HL-60 (cell line): ENCODE measurements around the gene S1PR3.

Experiments
- DNase-seq, 2 experiments: peaks; one replicate each; pipeline ENCODE4 v3.0.0-alpha.2; 2010 to 2020; ENCODE audit warnings: low read depth in 1 of 2, low spot score in 1 of 2
- H3K27ac ChIP-seq: fragments of 250-450 bp; sonication (Bioruptor Pico); replicated peaks from 2 replicates; pipeline ENCODE4 v1.5.1; 2020; ENCODE audit warnings: mild to moderate bottlenecking, moderate library complexity
- H3K27me3 ChIP-seq: fragments of 250-450 bp; sonication (Bioruptor Pico); 2 replicates; pipeline ENCODE4 v1.5.1; 2021; ENCODE audit warnings: mild to moderate bottlenecking, moderate library complexity; ENCODE audit not compliant: insufficient read depth, poor library complexity, severe bottlenecking
- H3K4me3 ChIP-seq: replicated peaks from 2 replicates; pipeline ENCODE4 v1.5.1; 2011; ENCODE audit warnings: mild to moderate bottlenecking, control low read depth, low read length; ENCODE audit not compliant: insufficient read depth
- CTCF ChIP-seq: IDR thresholded peaks from one replicate; pipeline ENCODE4 v1.5.1; 2011; ENCODE audit warnings: low read length, control low read depth, inconsistent platforms; ENCODE audit not compliant: insufficient read depth
- GABPA ChIP-seq: IDR thresholded peaks from 2 replicates; pipeline ENCODE4 v1.6.1; 2012; ENCODE audit warnings: low read depth
- POLR2AphosphoS5 ChIP-seq: IDR thresholded peaks from 2 replicates; pipeline ENCODE4 v1.6.1; 2012; ENCODE audit warnings: low read depth
- SPI1 ChIP-seq: IDR thresholded peaks from 2 replicates; pipeline ENCODE4 v1.6.1; 2012; ENCODE audit warnings: low read depth, mild to moderate bottlenecking, borderline replicate concordance
- TF ChIP-seq, protein P1 (sequence below): IDR thresholded peaks from 2 replicates; pipeline ENCODE4 v1.6.1; 2012; ENCODE audit warnings: low read depth; ENCODE audit not compliant: insufficient replicate concordance

S1PR3 gene

DNA sequence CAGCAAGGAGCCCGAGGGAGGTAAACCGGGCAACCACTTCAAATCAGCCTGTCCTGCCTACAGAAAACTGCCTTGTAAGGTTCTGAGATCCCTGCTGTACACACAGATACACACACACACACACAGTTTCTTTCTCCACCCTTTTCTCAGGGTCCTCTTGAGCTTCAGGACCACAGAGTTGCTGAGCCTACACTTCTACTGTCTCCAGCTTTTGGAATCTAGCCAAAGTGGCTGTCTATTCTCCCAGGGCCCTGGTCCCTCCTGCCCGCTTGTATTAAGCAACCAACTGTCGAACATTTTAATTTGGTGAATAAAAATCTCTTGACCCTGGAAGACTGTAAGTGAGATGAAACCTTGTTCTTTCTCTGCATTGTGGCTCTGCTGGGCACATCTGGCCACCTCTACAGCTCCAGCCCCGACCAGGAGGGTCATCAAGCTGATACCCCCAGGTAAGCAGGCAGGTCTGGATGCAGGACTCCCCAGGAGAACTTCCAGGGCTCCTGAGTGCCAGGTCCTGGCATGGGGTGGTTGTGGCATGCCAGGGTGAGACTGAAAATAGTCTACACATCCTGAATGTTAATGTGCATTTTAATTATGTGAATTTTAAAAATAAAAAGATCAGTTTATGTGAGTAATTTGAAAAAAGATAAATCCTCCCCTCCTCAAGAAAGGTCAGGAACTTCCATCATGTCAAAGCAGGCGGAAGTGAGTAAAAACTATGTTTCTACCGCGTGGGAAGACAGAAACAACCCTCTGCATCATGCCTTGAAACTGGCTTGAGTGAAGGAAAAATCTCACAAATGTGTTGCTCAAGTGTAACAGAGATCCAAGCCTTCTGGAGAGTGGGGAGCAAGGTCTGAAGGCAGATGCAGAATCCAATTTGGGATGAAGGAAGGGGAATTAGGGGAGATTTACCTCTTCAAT is 15.0 kb upstream of the S1PR3 start:
- no peak for DNase-seq
- no peak overlapping the region for H3K4me3 ChIP-seq
- no peaks in the 10 kb centered on the region for H3K27me3 ChIP-seq
- no peak for TF ChIP-seq CTCF
- TF ChIP-seq, protein P1, sequence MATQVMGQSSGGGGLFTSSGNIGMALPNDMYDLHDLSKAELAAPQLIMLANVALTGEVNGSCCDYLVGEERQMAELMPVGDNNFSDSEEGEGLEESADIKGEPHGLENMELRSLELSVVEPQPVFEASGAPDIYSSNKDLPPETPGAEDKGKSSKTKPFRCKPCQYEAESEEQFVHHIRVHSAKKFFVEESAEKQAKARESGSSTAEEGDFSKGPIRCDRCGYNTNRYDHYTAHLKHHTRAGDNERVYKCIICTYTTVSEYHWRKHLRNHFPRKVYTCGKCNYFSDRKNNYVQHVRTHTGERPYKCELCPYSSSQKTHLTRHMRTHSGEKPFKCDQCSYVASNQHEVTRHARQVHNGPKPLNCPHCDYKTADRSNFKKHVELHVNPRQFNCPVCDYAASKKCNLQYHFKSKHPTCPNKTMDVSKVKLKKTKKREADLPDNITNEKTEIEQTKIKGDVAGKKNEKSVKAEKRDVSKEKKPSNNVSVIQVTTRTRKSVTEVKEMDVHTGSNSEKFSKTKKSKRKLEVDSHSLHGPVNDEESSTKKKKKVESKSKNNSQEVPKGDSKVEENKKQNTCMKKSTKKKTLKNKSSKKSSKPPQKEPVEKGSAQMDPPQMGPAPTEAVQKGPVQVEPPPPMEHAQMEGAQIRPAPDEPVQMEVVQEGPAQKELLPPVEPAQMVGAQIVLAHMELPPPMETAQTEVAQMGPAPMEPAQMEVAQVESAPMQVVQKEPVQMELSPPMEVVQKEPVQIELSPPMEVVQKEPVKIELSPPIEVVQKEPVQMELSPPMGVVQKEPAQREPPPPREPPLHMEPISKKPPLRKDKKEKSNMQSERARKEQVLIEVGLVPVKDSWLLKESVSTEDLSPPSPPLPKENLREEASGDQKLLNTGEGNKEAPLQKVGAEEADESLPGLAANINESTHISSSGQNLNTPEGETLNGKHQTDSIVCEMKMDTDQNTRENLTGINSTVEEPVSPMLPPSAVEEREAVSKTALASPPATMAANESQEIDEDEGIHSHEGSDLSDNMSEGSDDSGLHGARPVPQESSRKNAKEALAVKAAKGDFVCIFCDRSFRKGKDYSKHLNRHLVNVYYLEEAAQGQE = no peak
- TF ChIP-seq SPI1 = no peak
- TF ChIP-seq POLR2AphosphoS5 = no peak
- TF ChIP-seq GABPA = no peak
- H3K27ac ChIP-seq = no peak overlapping the region

- H3K4me3 ChIP-seq = no peak overlapping the region
- TF ChIP-seq GABPA (no peak), POLR2AphosphoS5 (no peak), CTCF (no peak), SPI1 (no peak)
- TF ChIP-seq, protein P1 = no peak
- H3K27me3 ChIP-seq = no peaks in the 10 kb centered on the region
- H3K27ac ChIP-seq = no peak overlapping the region
- no peak for DNase-seq
Measured at GRCh38 chr9:88976890-88977257, 14.4 kb upstream of the S1PR3 start.

GRCh38 chr9:88978034-88978433 is 13.2 kb upstream of the S1PR3 start:
- no peak for DNase-seq
- H3K27me3 ChIP-seq = no peaks in the 10 kb centered on the region
- TF ChIP-seq POLR2AphosphoS5 = no peak
- TF ChIP-seq CTCF = no peak
- TF ChIP-seq GABPA = no peak
- TF ChIP-seq SPI1 = no peak
- TF ChIP-seq, protein P1 = no peak
- H3K4me3 ChIP-seq = no peak overlapping the region
- no peak overlapping the region for H3K27ac ChIP-seq
